Liver (tissue), 3 donors: Measurements from ENCODE around the gene SYNC.

Experiments
- FOXA1 ChIP-seq: IDR thresholded peaks from 2 replicates; pipeline ENCODE4 v1.6.1; 2016; ENCODE audit warnings: antibody characterized with exemption
- RAD21 ChIP-seq, 2 donors: IDR thresholded peaks; 2 replicates each; pipeline ENCODE4 v1.6.1; 2016; ENCODE audit warnings: antibody characterized with exemption in 2 of 2, mild to moderate bottlenecking in 2 of 2
- SP1 ChIP-seq: IDR thresholded peaks from 2 replicates; pipeline ENCODE4 v1.6.1; 2018; ENCODE audit warnings: antibody characterized with exemption, mild to moderate bottlenecking
- TAF1 ChIP-seq: conservative IDR thresholded peaks from 2 replicates; pipeline ENCODE4 v1.6.1; 2016; ENCODE audit warnings: antibody characterized with exemption, mild to moderate bottlenecking
- YY1 ChIP-seq: IDR thresholded peaks from 2 replicates; pipeline ENCODE4 v1.6.1; 2016; ENCODE audit warnings: antibody characterized with exemption, mild to moderate bottlenecking
- TF ChIP-seq, protein P1 (sequence below): IDR thresholded peaks from 2 replicates; pipeline ENCODE4 v1.6.1; 2016; ENCODE audit warnings: antibody characterized with exemption
- TF ChIP-seq, protein P2 (sequence below): fragments of 150-350 bp; IDR thresholded peaks from 2 replicates; pipeline ENCODE4 v1.5.1; 2017; ENCODE audit warnings: improper control_type of control experiment, low read depth, low read length; ENCODE audit not compliant: missing input control
- TF ChIP-seq, protein P3 (sequence below): IDR thresholded peaks from 2 replicates; pipeline ENCODE4 v1.6.1; 2016; ENCODE audit warnings: antibody characterized with exemption
- donor health status: healthy.
- donor health status: healthy.

DNA sequence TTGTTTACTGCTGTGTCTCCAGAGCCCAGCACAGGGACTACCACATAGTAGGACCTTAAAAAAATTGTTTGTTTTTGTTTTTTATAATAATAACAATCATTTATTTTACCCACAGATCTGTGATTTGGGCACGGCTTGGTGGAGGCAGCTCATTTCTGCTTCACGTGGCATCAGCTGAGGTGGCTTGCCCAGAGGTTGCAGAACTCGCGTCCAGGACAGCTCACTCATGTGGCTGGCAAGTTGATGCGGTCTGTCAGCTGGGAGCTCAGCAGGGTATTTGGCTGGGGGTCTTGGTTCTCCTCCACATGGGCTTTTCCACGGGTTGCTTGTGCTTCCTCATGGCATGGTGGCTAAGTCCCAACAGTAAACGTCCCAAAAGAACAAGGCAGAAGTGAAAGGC, 2.9 kb upstream of the SYNC start:
- no peak for TF ChIP-seq YY1
- TF ChIP-seq FOXA1: no peak
- TF ChIP-seq SP1: no peak
- TF ChIP-seq, protein P1, sequence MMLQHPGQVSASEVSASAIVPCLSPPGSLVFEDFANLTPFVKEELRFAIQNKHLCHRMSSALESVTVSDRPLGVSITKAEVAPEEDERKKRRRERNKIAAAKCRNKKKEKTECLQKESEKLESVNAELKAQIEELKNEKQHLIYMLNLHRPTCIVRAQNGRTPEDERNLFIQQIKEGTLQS: no peak
- TF ChIP-seq TAF1: no peak
- TF ChIP-seq, protein P2, sequence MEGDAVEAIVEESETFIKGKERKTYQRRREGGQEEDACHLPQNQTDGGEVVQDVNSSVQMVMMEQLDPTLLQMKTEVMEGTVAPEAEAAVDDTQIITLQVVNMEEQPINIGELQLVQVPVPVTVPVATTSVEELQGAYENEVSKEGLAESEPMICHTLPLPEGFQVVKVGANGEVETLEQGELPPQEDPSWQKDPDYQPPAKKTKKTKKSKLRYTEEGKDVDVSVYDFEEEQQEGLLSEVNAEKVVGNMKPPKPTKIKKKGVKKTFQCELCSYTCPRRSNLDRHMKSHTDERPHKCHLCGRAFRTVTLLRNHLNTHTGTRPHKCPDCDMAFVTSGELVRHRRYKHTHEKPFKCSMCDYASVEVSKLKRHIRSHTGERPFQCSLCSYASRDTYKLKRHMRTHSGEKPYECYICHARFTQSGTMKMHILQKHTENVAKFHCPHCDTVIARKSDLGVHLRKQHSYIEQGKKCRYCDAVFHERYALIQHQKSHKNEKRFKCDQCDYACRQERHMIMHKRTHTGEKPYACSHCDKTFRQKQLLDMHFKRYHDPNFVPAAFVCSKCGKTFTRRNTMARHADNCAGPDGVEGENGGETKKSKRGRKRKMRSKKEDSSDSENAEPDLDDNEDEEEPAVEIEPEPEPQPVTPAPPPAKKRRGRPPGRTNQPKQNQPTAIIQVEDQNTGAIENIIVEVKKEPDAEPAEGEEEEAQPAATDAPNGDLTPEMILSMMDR: no peak
- no peak for TF ChIP-seq RAD21 (IDR thresholded peaks at IDR 0.05)
- TF ChIP-seq, protein P3, sequence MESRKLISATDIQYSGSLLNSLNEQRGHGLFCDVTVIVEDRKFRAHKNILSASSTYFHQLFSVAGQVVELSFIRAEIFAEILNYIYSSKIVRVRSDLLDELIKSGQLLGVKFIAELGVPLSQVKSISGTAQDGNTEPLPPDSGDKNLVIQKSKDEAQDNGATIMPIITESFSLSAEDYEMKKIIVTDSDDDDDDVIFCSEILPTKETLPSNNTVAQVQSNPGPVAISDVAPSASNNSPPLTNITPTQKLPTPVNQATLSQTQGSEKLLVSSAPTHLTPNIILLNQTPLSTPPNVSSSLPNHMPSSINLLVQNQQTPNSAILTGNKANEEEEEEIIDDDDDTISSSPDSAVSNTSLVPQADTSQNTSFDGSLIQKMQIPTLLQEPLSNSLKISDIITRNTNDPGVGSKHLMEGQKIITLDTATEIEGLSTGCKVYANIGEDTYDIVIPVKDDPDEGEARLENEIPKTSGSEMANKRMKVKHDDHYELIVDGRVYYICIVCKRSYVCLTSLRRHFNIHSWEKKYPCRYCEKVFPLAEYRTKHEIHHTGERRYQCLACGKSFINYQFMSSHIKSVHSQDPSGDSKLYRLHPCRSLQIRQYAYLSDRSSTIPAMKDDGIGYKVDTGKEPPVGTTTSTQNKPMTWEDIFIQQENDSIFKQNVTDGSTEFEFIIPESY: no peak
